Endometrium (tissue), 2 donors: ENCODE measurements around the gene KCP.

Experiments used
- FAIRE-seq: peaks from 2 replicates; lab custom pipeline; 2012; peaks lifted over from hg19 to GRCh38; lab: Jason Lieb, UNC
- donor health status: control.
- donor health status: control.

KCP gene

GRCh38 chr7:128906766-128907559, 3.5 kb downstream of the KCP start:
- FAIRE-seq, result no peak

GRCh38 chr7:128906001-128906765, 4.3 kb downstream of the KCP start:
- FAIRE-seq, result no peak

GRCh38 chr7:128904381-128905197, 5.9 kb downstream of the KCP start:
- no peak for FAIRE-seq

GRCh38 chr7:128903621-128904361, 6.7 kb downstream of the KCP start:
- no peak for FAIRE-seq

GRCh38 chr7:128902761-128903585, 7.5 kb downstream of the KCP start:
- no peak for FAIRE-seq

DNA sequence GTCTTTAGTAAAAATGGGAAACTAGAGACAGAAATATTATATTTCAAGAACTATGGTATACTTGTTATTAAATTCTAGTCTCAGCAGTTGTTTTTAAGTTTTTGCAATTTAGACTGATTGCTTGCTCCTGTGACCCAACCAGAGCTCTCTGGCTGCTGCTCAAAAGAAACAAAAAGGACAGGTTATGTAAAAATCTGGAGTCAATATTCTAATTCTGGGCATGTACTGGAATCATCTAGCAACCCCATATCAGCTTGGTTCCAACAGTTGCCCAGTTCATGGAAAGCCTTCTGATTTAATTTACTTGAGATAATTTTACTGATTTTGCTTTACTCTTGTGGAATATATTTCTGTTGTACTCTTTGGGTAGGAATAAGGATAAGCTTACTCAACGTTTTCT, 10.3 kb downstream of the KCP start:
- no peak for FAIRE-seq

DNA sequence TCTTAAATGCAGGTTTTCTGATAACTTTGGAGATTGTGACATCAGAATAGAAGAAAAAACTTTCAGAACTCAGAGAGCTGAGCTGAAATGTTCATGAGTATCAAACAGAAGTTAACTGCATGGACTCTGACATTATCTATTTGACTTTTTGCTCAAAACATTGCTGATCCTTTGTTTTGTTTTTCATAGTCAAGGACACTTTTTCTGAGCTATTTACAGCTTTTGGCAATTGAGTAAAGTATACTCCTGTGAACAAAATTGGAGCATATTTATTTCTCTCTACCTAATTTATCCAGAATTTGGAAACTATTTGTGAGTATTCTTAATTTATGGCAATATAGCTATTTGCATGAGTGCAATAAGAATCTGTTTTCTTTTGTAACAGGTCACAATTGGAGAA, 11.1 kb downstream of the KCP start:
- FAIRE-seq, result no peak

GRCh38 chr7:128895320-128895719, 15.2 kb downstream of the KCP start:
- FAIRE-seq, result no peak

- no peak for FAIRE-seq
These were observed 16.4 kb downstream of the KCP start for GRCh38 chr7:128894101-128894440.

GRCh38 chr7:128893251-128894100, 17.0 kb downstream of the KCP start:
- FAIRE-seq, result no peak

DNA sequence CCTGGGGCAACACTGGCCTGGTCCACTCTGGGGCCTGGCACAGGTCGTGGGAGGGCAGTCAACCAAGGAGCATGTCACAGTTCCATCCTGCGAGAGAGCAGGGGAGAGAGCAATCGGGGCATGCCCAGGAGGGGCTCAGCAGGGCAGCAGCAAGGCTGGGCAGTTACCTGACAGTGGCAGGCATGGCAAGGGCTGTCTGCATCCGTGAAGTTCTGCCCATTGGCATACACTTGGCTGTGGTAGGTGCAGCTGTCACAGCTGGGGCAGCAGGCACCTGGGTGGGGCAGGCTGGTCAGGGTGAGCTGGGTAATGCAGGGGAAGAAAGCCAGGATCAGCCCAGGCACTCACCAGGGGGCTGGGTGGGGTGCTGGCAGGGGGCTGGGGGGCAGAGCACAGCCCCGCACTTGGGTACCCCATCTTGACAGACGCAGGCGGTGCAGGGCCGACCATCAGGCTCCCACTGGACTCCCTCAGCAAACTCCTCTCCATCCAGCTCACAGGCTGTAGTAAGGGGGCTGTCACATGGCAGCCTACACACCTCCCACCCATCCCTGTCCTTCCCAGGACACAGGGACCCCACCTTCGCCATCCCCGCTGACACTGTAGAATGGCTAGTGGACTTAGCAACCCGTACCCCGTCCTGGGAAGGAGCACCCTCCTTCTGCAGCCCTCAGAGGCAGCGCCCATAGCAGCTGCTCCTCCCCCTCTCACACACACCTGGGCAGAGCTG, 17.8 kb downstream of the KCP start:
- FAIRE-seq, result no peak

DNA sequence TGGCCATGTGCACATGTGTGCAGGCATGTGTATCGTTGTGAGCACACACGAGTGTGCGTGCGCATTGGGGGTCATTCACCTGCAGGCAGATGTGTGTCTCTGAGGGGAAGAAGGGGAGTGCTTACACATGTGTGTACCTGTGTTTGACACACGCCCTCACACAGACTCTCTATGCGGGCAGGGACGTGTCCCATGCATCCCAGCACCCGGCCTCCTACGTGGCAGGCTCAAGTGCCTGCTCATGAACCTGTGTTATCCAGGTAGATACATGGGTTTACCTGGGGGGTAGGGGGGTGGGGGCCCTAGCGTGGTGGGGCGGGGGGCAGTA, 18.6 kb downstream of the KCP start:
- no peak for FAIRE-seq

GRCh38 chr7:128891110-128891941, 19.2 kb downstream of the KCP start:
- no peak for FAIRE-seq

DNA sequence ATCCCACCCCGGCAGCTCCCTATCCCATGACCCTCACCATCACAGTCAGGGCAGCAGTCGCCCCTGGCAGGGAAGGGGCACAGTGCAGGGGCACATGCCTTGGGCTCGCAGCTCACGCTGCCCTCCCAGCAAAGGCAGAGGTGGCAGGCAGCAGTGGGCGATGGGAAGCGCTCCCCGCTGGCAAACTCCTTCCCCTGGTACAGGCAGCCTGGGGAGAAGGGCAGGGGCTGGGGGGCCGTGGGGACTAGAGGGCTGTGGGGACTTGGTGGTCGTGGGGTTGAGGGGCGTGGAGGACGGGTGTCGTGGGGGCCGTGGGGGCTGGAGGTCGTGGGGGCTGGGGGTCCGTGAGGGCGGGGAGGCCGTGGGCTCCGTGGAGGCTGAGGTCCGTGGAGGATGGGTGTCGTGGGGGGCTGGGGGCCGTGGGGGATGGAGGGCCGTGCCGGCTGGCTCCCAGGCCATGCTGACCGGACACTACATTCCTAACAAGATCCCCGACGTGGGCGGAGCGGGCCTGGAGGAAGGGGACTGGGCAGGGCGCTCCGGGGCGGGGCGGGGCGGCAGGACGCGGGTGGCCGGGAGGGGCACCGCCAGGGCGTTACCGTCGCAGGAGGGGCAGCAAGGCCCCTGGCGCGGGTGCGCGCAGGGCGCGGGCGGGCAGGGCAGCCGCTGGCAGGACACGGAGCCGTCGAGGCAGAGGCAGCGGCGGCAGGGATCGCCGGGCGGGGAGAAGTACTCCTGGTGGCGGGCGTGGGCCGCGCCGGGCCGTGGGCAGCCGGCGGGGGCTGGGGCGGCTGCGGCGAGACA, 20.0 kb downstream of the KCP start:
- FAIRE-seq, result no peak

GRCh38 chr7:128889121-128889520, 21.4 kb downstream of the KCP start:
- no peak for FAIRE-seq

DNA sequence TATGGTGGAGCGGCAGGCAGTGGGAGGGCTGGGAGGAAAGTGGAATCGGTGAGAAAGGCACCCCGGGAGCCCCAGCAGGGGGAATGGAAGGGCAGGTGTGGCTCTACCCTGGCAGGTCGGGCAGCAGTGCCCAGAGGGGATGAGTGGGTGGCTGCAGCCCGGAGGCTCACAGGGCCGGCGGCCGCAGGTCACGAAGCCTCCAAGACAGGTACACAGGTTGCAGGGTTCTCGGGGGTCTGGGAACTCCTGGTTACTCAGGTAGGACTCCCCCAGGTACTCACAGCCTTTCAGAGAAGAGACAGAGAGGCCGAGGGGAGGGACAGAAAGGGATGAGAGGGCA, 21.8 kb downstream of the KCP start:
- FAIRE-seq, result no peak

- FAIRE-seq, result no peak
These were observed 22.3 kb downstream of the KCP start for GRCh38 chr7:128888039-128888755.
